ENCODE data around the gene RBPJL.
A peak's percentile ranks its signal among the peaks of the same experiment; 100 is the strongest.
"Not testable (repeated sequence)": the region's sequence is repeated elsewhere in the genome, so short reads cannot be mapped to it uniquely, and the experiment has no call there.

RBPJL gene

GRCh38 chr20:45344168-45344860, 37.7 kb downstream of the RBPJL start:
- no peak for DNase-seq

GRCh38 chr20:45345104-45345936, 38.7 kb downstream of the RBPJL start:
- no peak for DNase-seq

- DNase-seq = peak; percentile 49
Measured at GRCh38 chr20:45346291-45346718, 39.7 kb downstream of the RBPJL start.

- no peak for DNase-seq
Measured at GRCh38 chr20:45346851-45347250, 40.2 kb downstream of the RBPJL start.

- no peak for DNase-seq
Measured at GRCh38 chr20:45347297-45347935, 40.8 kb downstream of the RBPJL start.

GRCh38 chr20:45347936-45348778, 41.5 kb downstream of the RBPJL start, which contains the start of gene SDC4:
SDC4 (minus strand) TSS chr20:45348424; CDS start chr20:45348384, 40 bp downstream.
- peak; percentile 66 for DNase-seq

GRCh38 chr20:45350217-45350616, 43.6 kb downstream of the RBPJL start:
- no peak for DNase-seq

- DNase-seq = not testable (repeated sequence)
Measured at GRCh38 chr20:45350795-45351194, 44.2 kb downstream of the RBPJL start.

GRCh38 chr20:45352729-45353128, 46.1 kb downstream of the RBPJL start:
- DNase-seq = no peak

- DNase-seq = no peak
Measured at GRCh38 chr20:45353746-45354145, 47.1 kb downstream of the RBPJL start.

GRCh38 chr20:45354423-45355208, 48.0 kb downstream of the RBPJL start:
- DNase-seq = no peak

- no peak for DNase-seq
Measured at GRCh38 chr20:45355209-45356084, 48.8 kb downstream of the RBPJL start.

- no peak for DNase-seq
Measured at GRCh38 chr20:45358282-45359068, 51.8 kb downstream of the RBPJL start.

GRCh38 chr20:45359069-45359405, 52.4 kb downstream of the RBPJL start:
- DNase-seq = no peak

- DNase-seq = no peak
Measured at GRCh38 chr20:45359406-45360148, 52.9 kb downstream of the RBPJL start.

- DNase-seq = no peak
Measured at GRCh38 chr20:45361793-45362192, 55.2 kb downstream of the RBPJL start.

GRCh38 chr20:45362804-45363610, 56.4 kb downstream of the RBPJL start, which contains the start of gene SYS1:
SYS1 (plus strand) TSS chr20:45363156; CDS start chr20:45363532, 376 bp downstream.
- peak; percentile 99 for DNase-seq

All from hematopoietic multipotent progenitor cell treated with erythropoietin and hydrocortisone succinate and interleukin-3 and kit ligand, for 4 days (in vitro differentiated cells).